HL-60 (cell line): ENCODE measurements around the gene KIF26A.
"Not testable (repeated sequence)": the region's sequence is repeated elsewhere in the genome, so short reads cannot be mapped to it uniquely, and the experiment has no call there.

Source experiments
- CTCF ChIP-seq: IDR thresholded peaks from one replicate; pipeline ENCODE4 v1.5.1; 2011; ENCODE audit warnings: low read length, control low read depth, inconsistent platforms; ENCODE audit not compliant: insufficient read depth
- GABPA ChIP-seq: IDR thresholded peaks from 2 replicates; pipeline ENCODE4 v1.6.1; 2012; ENCODE audit warnings: low read depth
- POLR2AphosphoS5 ChIP-seq: IDR thresholded peaks from 2 replicates; pipeline ENCODE4 v1.6.1; 2012; ENCODE audit warnings: low read depth
- SPI1 ChIP-seq: IDR thresholded peaks from 2 replicates; pipeline ENCODE4 v1.6.1; 2012; ENCODE audit warnings: low read depth, mild to moderate bottlenecking, borderline replicate concordance

- TF ChIP-seq CTCF, POLR2AphosphoS5, GABPA, SPI1: not testable (repeated sequence)
These were observed 87.1 kb downstream of the KIF26A start for GRCh38 chr14:104225278-104226190.
